Activated T-helper 2 cell treated with anti-CD3 and anti-CD28 coated beads, Interferon-gamma antibody, Interleukin-2, Interleukin-4, amounts not matched to agents 10 μg/mL and 5 μg/mL and 100 μg/mL, durations not matched to agents 14 hours and 24 hours and 36 hours (primary cell): Measurements from ENCODE around the gene MCRIP2. TPM values are rescaled to one million over a fixed set of nuclear protein-coding genes. Genes with fewer than 3 reads are reported as not detected.
"Not testable (repeated sequence)": the region's sequence is repeated elsewhere in the genome, so short reads cannot be mapped to it uniquely, and the experiment has no call there.

Experiments
- DNase-seq: peaks from one replicate; pipeline ENCODE4 v3.0.0; 2021; ENCODE audit warnings: low spot score
- H3K27ac Mint-ChIP-seq: one replicate; pipeline ENCODE4 v1.8.0; 2021; ENCODE audit warnings: mixed read lengths
- H3K27me3 Mint-ChIP-seq: one replicate; pipeline ENCODE4 v1.8.0; 2021; ENCODE audit warnings: low read depth, mixed read lengths
- H3K36me3 Mint-ChIP-seq: one replicate; pipeline ENCODE4 v1.8.0; 2021; ENCODE audit warnings: low read depth, mixed read lengths
- H3K4me1 Mint-ChIP-seq: one replicate; pipeline ENCODE4 v1.8.0; 2021; ENCODE audit warnings: low read depth, mixed read lengths
- H3K4me3 Mint-ChIP-seq: one replicate; pipeline ENCODE4 v1.8.0; 2021; ENCODE audit warnings: low read depth, mild to moderate bottlenecking, moderate library complexity, mixed read lengths
- H3K9me3 Mint-ChIP-seq: one replicate; pipeline ENCODE4 v1.8.0; 2021; ENCODE audit warnings: mixed read lengths
- intact Hi-C: fragments of 100-400 bp; cut with micrococcal nuclease; formaldehyde crosslinking; loops from one replicate; pipeline ENCODE4 v1.15.1; 2023
- total RNA-seq: library from RNA; stranded (reverse); gene quantifications from 2 replicates; pipeline ENCODE4 v1.2.3, GENCODE V29; 2022

The MCRIP2 gene
- 62.6 and 63.1 TPM in 2 replicates for total RNA-seq

GRCh38 chr16:641326-642188 is at the start of gene MCRIP2:
TSS of gene MCRIP2 (plus strand) at chr16:641828. CDS start at chr16:641992, 164 bp downstream.
- intact Hi-C loops, result loop anchor here (1.0 to 10.0 kb wide), 2 partner anchors 8 to 973 kb away; partner anchors contain the start of genes CRAMP1, IFT140 and WDR90
- peaks cover 16% of the 10 kb centered on the region for H3K36me3 Mint-ChIP-seq
- no peaks in the 10 kb centered on the region for H3K9me3 Mint-ChIP-seq
- no peaks in the 10 kb centered on the region for H3K27me3 Mint-ChIP-seq
- H3K27ac Mint-ChIP-seq, result no peak within 1 kb of the TSS
- peaks cover 6% of the 10 kb centered on the region for H3K4me1 Mint-ChIP-seq
- DNase-seq, result peak; percentile 72
- peak within 1 kb of the TSS; percentile 75 for H3K4me3 Mint-ChIP-seq

- intact Hi-C loops, result no loop called here
- peaks cover 19% of the 10 kb centered on the region for H3K36me3 Mint-ChIP-seq
- H3K9me3 Mint-ChIP-seq, result no peaks in the 10 kb centered on the region
- DNase-seq, result no peak
- H3K27me3 Mint-ChIP-seq, result no peaks in the 10 kb centered on the region
- peaks cover 19% of the 10 kb centered on the region for H3K4me1 Mint-ChIP-seq
- H3K4me3 Mint-ChIP-seq, result peak overlapping the region; percentile 39
- no peak overlapping the region for H3K27ac Mint-ChIP-seq
Observed at GRCh38 chr16:591892-592517, 49.6 kb upstream of the MCRIP2 start.

- Mint-ChIP-seq H3K36me3 (peaks cover 17% of the 10 kb centered on the region), H3K9me3 (no peaks in the 10 kb centered on the region), H3K27ac (no peak overlapping the region), H3K4me1 (peaks cover 16% of the 10 kb centered on the region), H3K27me3 (no peaks in the 10 kb centered on the region), H3K4me3 (no peak overlapping the region)
- no peak for DNase-seq
- intact Hi-C loops, result no loop called here
Observed at GRCh38 chr16:592518-593306, 48.9 kb upstream of the MCRIP2 start.

GRCh38 chr16:593406-593805 is 48.2 kb upstream of the MCRIP2 start:
- DNase-seq, result no peak
- Mint-ChIP-seq H3K9me3 (no peaks in the 10 kb centered on the region), H3K27ac (no peak overlapping the region), H3K27me3 (no peaks in the 10 kb centered on the region), H3K4me3 (no peak overlapping the region), H3K4me1 (peaks cover 16% of the 10 kb centered on the region), H3K36me3 (peaks cover 15% of the 10 kb centered on the region)
- intact Hi-C loops, result no loop called here

- Mint-ChIP-seq H3K27me3 (no peaks in the 10 kb centered on the region), H3K4me1 (peaks cover 16% of the 10 kb centered on the region), H3K27ac (no peak overlapping the region), H3K4me3 (no peak overlapping the region), H3K36me3 (peaks cover 16% of the 10 kb centered on the region), H3K9me3 (no peaks in the 10 kb centered on the region)
- intact Hi-C loops, result no loop called here
- DNase-seq, result no peak
Observed at GRCh38 chr16:593807-594206, 47.8 kb upstream of the MCRIP2 start.

GRCh38 chr16:595094-595528 is 46.5 kb upstream of the MCRIP2 start:
- DNase-seq, result no peak
- H3K4me3 Mint-ChIP-seq, result no peak overlapping the region
- H3K27ac Mint-ChIP-seq, result no peak overlapping the region
- intact Hi-C loops, result no loop called here
- no peaks in the 10 kb centered on the region for H3K9me3 Mint-ChIP-seq
- peaks cover 16% of the 10 kb centered on the region for H3K4me1 Mint-ChIP-seq
- peaks cover 17% of the 10 kb centered on the region for H3K36me3 Mint-ChIP-seq
- no peaks in the 10 kb centered on the region for H3K27me3 Mint-ChIP-seq

GRCh38 chr16:595942-596735 is 45.5 kb upstream of the MCRIP2 start:
- no peaks in the 10 kb centered on the region for H3K9me3 Mint-ChIP-seq
- peaks cover 11% of the 10 kb centered on the region for H3K4me1 Mint-ChIP-seq
- intact Hi-C loops, result no loop called here
- H3K27ac Mint-ChIP-seq, result no peak overlapping the region
- H3K27me3 Mint-ChIP-seq, result no peaks in the 10 kb centered on the region
- peaks cover 17% of the 10 kb centered on the region for H3K36me3 Mint-ChIP-seq
- DNase-seq, result no peak
- H3K4me3 Mint-ChIP-seq, result no peak overlapping the region

- peaks cover 17% of the 10 kb centered on the region for H3K36me3 Mint-ChIP-seq
- intact Hi-C loops, result no loop called here
- H3K27ac Mint-ChIP-seq, result no peak overlapping the region
- no peaks in the 10 kb centered on the region for H3K9me3 Mint-ChIP-seq
- no peak for DNase-seq
- H3K4me1 Mint-ChIP-seq, result peaks cover 9% of the 10 kb centered on the region
- no peaks in the 10 kb centered on the region for H3K27me3 Mint-ChIP-seq
- no peak overlapping the region for H3K4me3 Mint-ChIP-seq
Observed at GRCh38 chr16:596736-597060, 44.9 kb upstream of the MCRIP2 start.

- DNase-seq, H3K4me1 Mint-ChIP-seq, intact Hi-C loops, H3K27ac Mint-ChIP-seq, H3K27me3 Mint-ChIP-seq, H3K4me3 Mint-ChIP-seq, H3K9me3 Mint-ChIP-seq: not testable (repeated sequence)
- H3K36me3 Mint-ChIP-seq, result peaks cover 17% of the 10 kb centered on the region
Observed at GRCh38 chr16:597655-598054, 44.0 kb upstream of the MCRIP2 start.

GRCh38 chr16:598823-599739 is 42.5 kb upstream of the MCRIP2 start:
- intact Hi-C loops, result no loop called here
- peaks cover 17% of the 10 kb centered on the region for H3K36me3 Mint-ChIP-seq
- H3K27me3 Mint-ChIP-seq, result no peaks in the 10 kb centered on the region
- H3K4me1 Mint-ChIP-seq, result peaks cover 4% of the 10 kb centered on the region
- no peak for DNase-seq
- no peak overlapping the region for H3K4me3 Mint-ChIP-seq
- H3K9me3 Mint-ChIP-seq, result no peaks in the 10 kb centered on the region
- H3K27ac Mint-ChIP-seq, result no peak overlapping the region

- Mint-ChIP-seq H3K27ac (no peak overlapping the region), H3K4me1 (peaks cover 4% of the 10 kb centered on the region)
Observed at GRCh38 chr16:600781-601180, 40.8 kb upstream of the MCRIP2 start.

More at GRCh38 chr16:600781-601180, 40.8 kb upstream of the MCRIP2 start:
- DNase-seq, result no peak
- Mint-ChIP-seq H3K4me3 (no peak overlapping the region), H3K36me3 (peaks cover 17% of the 10 kb centered on the region), H3K27me3 (no peaks in the 10 kb centered on the region), H3K9me3 (no peaks in the 10 kb centered on the region)
- intact Hi-C loops, result no loop called here
